ENCODE data around the gene TLR8.
"Not testable (repeated sequence)": the region's sequence is repeated elsewhere in the genome, so short reads cannot be mapped to it uniquely, and the experiment has no call there.

TLR8 gene

GRCh38 chrX:12946838-12947544 lies 40.6 kb downstream of the TLR8 start:
- DNase-seq (ENCODE audit: low read depth): peak; percentile 64

- DNase-seq (ENCODE audit: low read depth): no peak
Measured at GRCh38 chrX:12947545-12948235, 41.3 kb downstream of the TLR8 start.

- no peak for DNase-seq (ENCODE audit: low read depth)
Measured at GRCh38 chrX:12948495-12948894, 42.1 kb downstream of the TLR8 start.

- DNase-seq (ENCODE audit: low read depth): no peak
Measured at GRCh38 chrX:12949205-12949926, 42.9 kb downstream of the TLR8 start.

- DNase-seq (ENCODE audit: low read depth): peak; percentile 82
Measured at GRCh38 chrX:12949927-12950656, 43.7 kb downstream of the TLR8 start.

GRCh38 chrX:12950851-12951594 lies 44.6 kb downstream of the TLR8 start:
- DNase-seq (ENCODE audit: low read depth): peak; percentile 54

GRCh38 chrX:12951595-12951975 lies 45.2 kb downstream of the TLR8 start:
- DNase-seq (ENCODE audit: low read depth): no peak

- DNase-seq (ENCODE audit: low read depth): no peak
Measured at GRCh38 chrX:12953420-12953819, 47.0 kb downstream of the TLR8 start.

GRCh38 chrX:12954376-12954775 lies 48.0 kb downstream of the TLR8 start:
- no peak for DNase-seq (ENCODE audit: low read depth)

GRCh38 chrX:12954981-12955380 lies 48.6 kb downstream of the TLR8 start:
- DNase-seq (ENCODE audit: low read depth): no peak

- peak; percentile 58 for DNase-seq (ENCODE audit: low read depth)
Measured at GRCh38 chrX:12955882-12956703, 49.7 kb downstream of the TLR8 start.

GRCh38 chrX:12956704-12957534 lies 50.5 kb downstream of the TLR8 start:
- no peak for DNase-seq (ENCODE audit: low read depth)

GRCh38 chrX:12958059-12958458 lies 51.6 kb downstream of the TLR8 start:
- no peak for DNase-seq (ENCODE audit: low read depth)

- no peak for DNase-seq (ENCODE audit: low read depth)
Measured at GRCh38 chrX:12958461-12958860, 52.0 kb downstream of the TLR8 start.

GRCh38 chrX:12961196-12961718 lies 54.8 kb downstream of the TLR8 start:
- DNase-seq (ENCODE audit: low read depth): no peak

GRCh38 chrX:12962041-12962504 lies 55.7 kb downstream of the TLR8 start:
- DNase-seq (ENCODE audit: low read depth): no peak

GRCh38 chrX:12963210-12963850 lies 56.9 kb downstream of the TLR8 start:
- DNase-seq (ENCODE audit: low read depth): not testable (repeated sequence)

GRCh38 chrX:12965131-12965940 lies 58.9 kb downstream of the TLR8 start:
- DNase-seq (ENCODE audit: low read depth): no peak

Data from activated T-helper 9 cell treated with anti-CD3 and anti-CD28 coated beads, Interleukin-2, amount 50 U/mL, for 16 hours (primary cell).